Activated T-cell treated with anti-CD3 and anti-CD28 coated beads, Interleukin-2, amount 50 U/mL, for 1 hour (primary cell): ENCODE measurements around the gene ANKHD1.
"Not testable (repeated sequence)": the region's sequence is repeated elsewhere in the genome, so short reads cannot be mapped to it uniquely, and the experiment has no call there.

ENCODE experiments used
- DNase-seq: peaks from one replicate; pipeline ENCODE4 v3.0.0-alpha.2; 2020

Gene ANKHD1

DNA sequence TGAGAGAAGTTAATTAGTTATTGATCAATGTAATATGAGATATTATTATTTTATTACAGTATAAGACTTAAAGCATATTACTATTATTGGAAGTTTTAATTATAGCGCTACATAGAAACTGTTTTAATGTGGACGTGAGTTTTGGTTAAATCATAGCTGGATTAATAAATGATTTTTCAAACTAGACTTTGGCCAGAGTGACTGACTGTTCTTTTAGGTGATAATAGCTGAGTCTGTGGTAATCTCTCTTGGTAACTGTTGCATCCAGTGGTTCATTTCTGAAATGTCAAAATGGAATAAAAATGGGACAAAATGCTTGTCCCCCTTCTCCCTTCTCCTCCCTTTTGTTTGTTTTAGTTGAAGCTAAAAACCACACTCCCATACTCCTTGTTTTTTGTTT is 28.1 kb downstream of the ANKHD1 start:
- DNase-seq = no peak

- no peak for DNase-seq
Observed at GRCh38 chr5:140432212-140432611, 30.6 kb downstream of the ANKHD1 start.

DNA sequence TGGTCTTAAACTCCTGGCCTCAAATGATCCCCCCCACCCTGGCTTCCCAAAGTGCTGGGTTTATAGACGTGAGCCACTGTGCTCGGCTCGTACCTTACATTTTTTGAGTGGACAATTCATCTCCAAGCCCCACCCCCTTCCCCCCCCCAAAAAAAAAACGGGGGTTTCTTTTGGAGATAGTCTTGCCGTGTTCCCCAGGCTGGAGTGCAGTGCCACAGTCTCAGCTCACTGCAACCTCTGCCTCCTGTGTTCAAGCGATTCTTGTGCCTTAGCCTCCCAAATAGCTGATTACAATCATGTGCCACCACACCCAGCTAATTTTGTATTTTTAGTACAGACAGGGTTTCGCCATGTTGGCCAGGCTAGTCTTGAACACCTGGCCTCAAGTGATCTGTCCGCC is 31.3 kb downstream of the ANKHD1 start:
- DNase-seq = no peak

DNA sequence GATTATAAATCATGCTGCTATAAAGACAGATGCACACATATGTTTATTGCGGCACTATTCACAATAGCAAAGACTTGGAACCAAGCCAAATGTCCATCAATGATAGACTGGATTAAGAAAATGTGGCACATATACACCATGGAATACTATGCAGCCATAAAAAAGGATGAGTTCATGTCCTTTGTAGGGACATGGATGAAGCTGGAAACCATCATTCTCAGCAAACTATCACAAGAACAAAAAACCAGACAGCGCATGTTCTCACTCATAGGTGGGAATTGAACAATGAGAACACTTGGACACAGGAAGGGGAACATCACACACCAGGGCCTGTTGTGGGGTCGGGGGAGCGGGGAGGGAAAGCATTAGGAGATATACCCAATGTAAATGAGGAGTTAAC is 55.7 kb downstream of the ANKHD1 start:
- DNase-seq = not testable (repeated sequence)

- DNase-seq = no peak
Observed at GRCh38 chr5:140466981-140467742, 65.5 kb downstream of the ANKHD1 start.

DNA sequence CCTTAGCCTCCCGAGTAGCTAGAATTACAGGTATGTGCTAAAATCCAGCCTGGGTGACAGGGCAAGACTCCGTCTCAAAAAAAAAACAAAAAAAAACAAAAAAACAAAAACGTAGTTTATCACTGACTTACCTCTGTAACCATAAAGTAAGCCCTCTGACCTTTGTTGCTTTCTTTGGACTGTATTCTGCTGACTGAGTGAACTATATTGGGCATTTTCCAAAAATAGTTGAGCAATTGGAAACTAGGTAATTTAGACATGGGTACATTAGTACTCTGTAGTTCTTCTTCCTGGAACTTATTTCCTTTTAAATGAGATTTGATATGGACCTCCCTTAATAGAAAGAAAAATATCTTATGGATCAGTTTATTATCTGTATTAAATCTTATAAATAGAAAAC is 66.6 kb downstream of the ANKHD1 start:
- DNase-seq = no peak

DNA sequence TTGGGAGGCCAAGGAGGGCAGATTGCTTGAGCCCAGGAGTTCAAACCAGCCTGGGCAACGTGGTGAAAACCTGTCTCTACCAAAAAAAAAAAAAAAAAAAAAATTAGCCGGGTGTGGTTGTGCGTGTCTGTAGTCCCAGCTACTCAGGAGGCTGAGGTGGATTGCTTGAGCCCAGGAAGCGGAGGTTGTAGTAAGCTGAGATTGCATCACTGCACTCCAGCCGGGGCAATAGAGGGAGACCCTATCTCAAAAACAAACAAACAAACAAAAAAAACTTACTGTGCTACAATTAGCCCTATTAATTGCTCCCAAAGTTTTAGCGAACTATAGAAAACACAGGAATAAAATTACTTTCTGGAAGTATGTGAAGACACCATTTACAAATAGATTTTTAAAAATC is 67.6 kb downstream of the ANKHD1 start:
- no peak for DNase-seq

GRCh38 chr5:140480310-140481014 is 78.8 kb downstream of the ANKHD1 start:
- DNase-seq = no peak

DNA sequence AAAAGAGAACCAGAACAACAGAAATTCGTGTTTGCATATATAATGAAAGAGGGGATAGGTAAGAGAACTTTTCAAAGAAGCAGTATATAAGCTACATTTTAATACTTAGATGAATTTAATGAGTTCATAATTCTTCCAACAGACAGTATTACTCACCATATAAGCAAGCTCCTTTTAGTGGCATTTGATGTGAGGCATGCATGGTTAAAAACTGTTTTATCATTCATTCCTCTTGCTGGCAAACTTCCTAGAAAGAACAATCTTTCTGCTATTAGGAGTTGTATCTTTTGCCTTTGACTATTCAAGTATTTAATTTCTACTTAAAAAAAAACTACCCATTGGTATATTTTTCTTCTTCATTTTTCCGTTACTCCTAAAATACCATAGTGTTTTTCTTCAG is 80.1 kb downstream of the ANKHD1 start:
- DNase-seq = no peak

DNA sequence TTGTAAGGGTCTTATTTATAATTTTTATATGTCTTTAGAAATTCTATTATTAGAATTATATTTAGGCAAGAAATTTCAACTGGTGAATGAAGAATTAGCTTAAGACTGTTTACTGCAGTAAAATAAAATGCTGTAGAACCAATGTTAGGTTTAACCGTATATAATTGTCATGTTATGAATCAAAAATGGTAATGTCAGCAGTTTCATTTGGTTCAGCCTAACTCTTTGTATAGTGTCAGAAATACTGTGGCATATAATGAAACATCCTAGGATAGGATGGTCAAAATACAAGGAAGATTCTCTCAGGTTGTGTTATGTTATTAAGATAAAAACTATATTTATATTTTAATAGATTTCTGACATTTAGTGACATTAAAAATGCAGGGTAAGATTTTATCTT is 81.4 kb downstream of the ANKHD1 start:
- no peak for DNase-seq

DNA sequence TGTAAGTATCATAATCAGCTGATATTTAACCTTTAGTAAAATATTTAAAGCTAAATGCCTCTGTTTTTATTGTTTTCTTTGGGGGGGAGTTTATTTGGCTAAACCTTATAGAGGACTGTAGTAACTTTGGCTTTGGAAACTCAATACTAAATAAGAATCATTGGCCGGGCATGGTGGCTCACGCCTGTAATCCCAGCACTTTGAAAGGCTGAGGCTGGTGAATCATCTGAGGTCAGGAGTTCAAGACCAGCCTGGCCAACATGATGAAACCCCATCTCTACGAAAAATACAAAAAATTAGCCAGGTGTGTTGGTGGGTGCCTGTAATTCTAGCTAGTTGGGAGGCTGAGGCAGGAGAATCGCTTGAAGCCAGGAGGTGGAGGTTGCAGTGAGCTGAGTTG is 86.5 kb downstream of the ANKHD1 start:
- not testable (repeated sequence) for DNase-seq

- no peak for DNase-seq
Observed at GRCh38 chr5:140488914-140489313, 87.3 kb downstream of the ANKHD1 start.

DNA sequence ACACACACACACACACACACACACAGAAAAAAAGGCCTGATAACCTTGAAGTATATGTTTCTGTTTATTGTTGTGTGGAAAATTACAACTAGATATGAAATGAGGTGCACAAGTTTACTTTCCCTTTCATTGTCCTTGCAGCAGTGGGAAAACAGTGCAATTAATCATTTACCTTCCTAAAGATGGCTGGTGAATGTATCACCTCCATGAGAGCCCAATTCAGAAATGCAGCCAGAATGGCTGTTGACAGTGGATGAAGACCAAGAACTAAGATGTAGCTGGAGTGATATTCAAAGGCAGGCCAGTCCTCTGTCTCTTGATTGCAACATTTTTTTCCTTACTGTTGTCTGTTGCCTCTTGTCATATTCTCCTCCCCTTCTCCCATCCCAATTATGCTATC is 96.3 kb downstream of the ANKHD1 start:
- no peak for DNase-seq

DNA sequence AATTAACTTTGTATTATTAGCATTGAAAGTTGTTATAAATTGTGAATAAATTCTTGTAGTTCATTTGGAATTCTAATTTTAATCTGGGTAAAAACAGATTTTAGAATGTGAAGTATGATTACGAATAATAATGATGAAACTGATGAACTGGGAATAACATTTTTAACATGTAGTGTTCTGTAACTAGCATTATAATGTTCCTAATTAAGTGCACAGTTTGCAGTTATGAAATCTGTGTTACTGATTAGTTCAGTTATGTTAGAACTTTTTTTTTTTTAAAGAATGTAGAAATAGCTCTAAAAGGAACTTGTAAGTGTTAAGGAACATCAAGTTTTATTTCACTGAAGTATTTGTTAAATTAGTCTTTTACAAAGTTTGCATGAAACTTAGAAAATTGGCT is 97.0 kb downstream of the ANKHD1 start:
- no peak for DNase-seq

DNA sequence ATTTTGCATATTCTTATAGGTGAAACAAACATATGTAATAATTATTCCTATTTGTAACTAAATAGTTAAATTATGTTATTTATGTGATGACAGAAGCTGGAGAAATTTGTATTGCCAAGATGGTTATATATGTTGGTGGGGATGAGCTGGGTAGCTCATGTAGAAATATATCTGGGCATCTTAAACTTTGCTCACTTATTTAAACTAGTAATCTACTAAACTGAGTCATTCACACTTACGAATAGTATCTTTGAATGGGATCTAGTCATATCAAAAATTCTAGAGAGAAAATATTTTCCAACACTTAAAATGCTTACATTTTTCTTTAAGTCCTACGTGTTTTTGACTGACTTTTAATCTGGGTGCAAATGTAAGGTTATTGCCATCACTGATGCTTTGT is 101.2 kb downstream of the ANKHD1 start:
- DNase-seq = no peak

- DNase-seq = no peak
Observed at GRCh38 chr5:140509898-140510297, 108.3 kb downstream of the ANKHD1 start.

- no peak for DNase-seq
Observed at GRCh38 chr5:140513124-140513523, 111.5 kb downstream of the ANKHD1 start.

GRCh38 chr5:140524003-140524402 is 122.4 kb downstream of the ANKHD1 start:
- no peak for DNase-seq

- DNase-seq = no peak
Observed at GRCh38 chr5:140540227-140540626, 138.6 kb downstream of the ANKHD1 start.

- DNase-seq = no peak
Observed at GRCh38 chr5:140542972-140543371, 141.3 kb downstream of the ANKHD1 start.

- no peak for DNase-seq
Observed at GRCh38 chr5:140544986-140545385, 143.4 kb downstream of the ANKHD1 start.

DNA sequence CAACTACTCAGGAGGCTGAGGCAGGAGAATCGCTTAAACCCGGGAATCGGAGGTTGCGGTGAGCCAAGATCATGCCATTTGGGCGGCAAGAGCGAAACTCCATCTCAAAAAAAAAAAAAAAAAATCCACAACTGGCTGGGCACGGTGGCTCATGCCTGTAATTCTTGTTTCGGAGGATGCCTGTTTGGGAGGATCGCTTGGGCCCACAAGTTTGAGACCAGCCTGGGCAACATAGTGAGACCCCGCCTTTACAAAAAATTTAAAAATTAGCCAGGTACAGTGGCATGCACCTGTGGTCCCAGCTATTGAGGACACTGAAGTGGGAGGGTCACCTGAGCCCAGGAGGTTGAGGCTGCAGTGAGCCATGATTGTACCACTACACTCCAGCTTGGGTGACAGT is 144.0 kb downstream of the ANKHD1 start:
- DNase-seq = no peak

GRCh38 chr5:140546851-140547507 is 145.3 kb downstream of the ANKHD1 start:
- no peak for DNase-seq
